SK-MEL-5 (cell line): ENCODE results near the gene LYSMD2. TPM values are rescaled to one million over a fixed set of nuclear protein-coding genes. Genes with fewer than 3 reads are reported as not detected.

Experiments
- DNase-seq: peaks from one replicate; pipeline ENCODE4 v3.0.0-alpha.2; 2016; ENCODE audit warnings: low read depth, low spot score
- in situ Hi-C: cut with HindIII; loops from 2 replicates; pipeline ENCODE4 v1.10.0; 2016; ENCODE audit warnings: low sequenced_read_pairs, high pct_unique_total_duplicates, low pct_unique_long_range_greater_than_20kb
- total RNA-seq: library from RNA; depleted of rRNA; stranded (reverse); fragments of >200 nt; shearing (Covaris generic); gene quantifications from 2 replicates; pipeline ENCODE4 v1.2.3, GENCODE V29; 2014; rRNA removed

The LYSMD2 gene
- total RNA-seq, 1 experiment from 2014 or later = 26.8 TPM

GRCh38 chr15:51696566-51696965, 40.9 kb downstream of the LYSMD2 start:
- no peak for DNase-seq
- in situ Hi-C loops = no loop called here

GRCh38 chr15:51692154-51692553, 45.3 kb downstream of the LYSMD2 start:
- in situ Hi-C loops = no loop called here
- no peak for DNase-seq

GRCh38 chr15:51688863-51689262, 48.6 kb downstream of the LYSMD2 start:
- in situ Hi-C loops = no loop called here
- DNase-seq = peak; percentile 30

GRCh38 chr15:51687565-51687964, 49.9 kb downstream of the LYSMD2 start:
- no peak for DNase-seq
- in situ Hi-C loops = no loop called here

- in situ Hi-C loops = no loop called here
Observed at GRCh38 chr15:51681303-51681963, 56.0 kb downstream of the LYSMD2 start, which contains the start of gene SCG3. SCG3 (plus strand) TSS chr15:51681503; CDS start chr15:51681756, 253 bp downstream.

GRCh38 chr15:51680321-51680720, 57.1 kb downstream of the LYSMD2 start:
- in situ Hi-C loops = no loop called here
- no peak for DNase-seq

More at GRCh38 chr15:51681303-51681963, 56.0 kb downstream of the LYSMD2 start, which contains the start of gene SCG3:
- peak; percentile 81 for DNase-seq

GRCh38 chr15:51678096-51678495, 59.4 kb downstream of the LYSMD2 start:
- in situ Hi-C loops = no loop called here
- no peak for DNase-seq

- in situ Hi-C loops = no loop called here
- no peak for DNase-seq
Observed at GRCh38 chr15:51677452-51677851, 60.0 kb downstream of the LYSMD2 start.

GRCh38 chr15:51677021-51677420, 60.4 kb downstream of the LYSMD2 start:
- in situ Hi-C loops = no loop called here
- DNase-seq = no peak

GRCh38 chr15:51675234-51675633, 62.2 kb downstream of the LYSMD2 start:
- in situ Hi-C loops = no loop called here
- DNase-seq = no peak

Other genes with a start within 250 kb of the LYSMD2 start
- gene DMXL2, start 114.9 kb downstream of the LYSMD2 start, total RNA-seq = 42.2 and 46.4 TPM in 2 replicates
- 0.37 and 0.67 TPM in 2 replicates for gene SCG3, start 56.2 kb downstream of the LYSMD2 start, total RNA-seq
- 7.6 TPM in 2 replicates for gene TMOD2, start 13.9 kb upstream of the LYSMD2 start, total RNA-seq
- 19.3 and 26.2 TPM in 2 replicates for gene TMOD3, start 92.0 kb upstream of the LYSMD2 start, total RNA-seq
- gene LEO1, start 234.1 kb upstream of the LYSMD2 start, total RNA-seq = 29.0 and 29.6 TPM in 2 replicates